AG04450 (cell line): ENCODE results near the gene BCAS1. TPM values are rescaled to one million over a fixed set of nuclear protein-coding genes. Genes with fewer than 3 reads are reported as not detected.

Experiments used
- CTCF ChIA-PET: fragments of 300-600, 350-600 bp; formaldehyde crosslinking; extraction: SDS; loops from one replicate; lab custom pipeline; 2022; ENCODE audit warnings: antibody characterized with exemption, inconsistent platforms; lab: Charles Lee
- POLR2A ChIA-PET: fragments of 350-600 bp; formaldehyde crosslinking; extraction: SDS; loops from one replicate; lab custom pipeline; 2021; ENCODE audit warnings: antibody characterized with exemption, inconsistent platforms; lab: Yijun Ruan, JAX
- DNase-seq: peaks from one replicate; pipeline ENCODE4 v3.0.0-alpha.2; 2011; ENCODE audit warnings: low read depth, low spot score
- H3K27ac ChIP-seq: one replicate; pipeline ENCODE4 v1.5.1; 2012; ENCODE audit warnings: low read depth, low read length, control low read depth
- H3K27me3 ChIP-seq: one replicate; pipeline ENCODE4 v1.6.0; 2012; ENCODE audit warnings: low read length; ENCODE audit not compliant: control insufficient read depth, insufficient read depth
- H3K4me3 ChIP-seq: 2 replicates; pipeline ENCODE4 v1.5.1; 2011; ENCODE audit warnings: mild to moderate bottlenecking, low read depth, low read length, control low read depth
- H3K9me3 ChIP-seq: 2 replicates; pipeline ENCODE4 v1.5.1; 2012; ENCODE audit warnings: low read length; ENCODE audit not compliant: control insufficient read depth, insufficient read depth
- polyA plus RNA-seq: library from polyadenylated mRNA; depleted of rRNA; stranded (reverse); fragments of >200 nt; gene quantifications from 2 replicates; pipeline ENCODE4 v1.2.3, GENCODE V29; 2011
- TF ChIP-seq, protein P1 (sequence below): IDR thresholded peaks from 2 replicates; pipeline ENCODE4 v1.5.1; 2011; ENCODE audit warnings: low read depth, low read length, control low read depth, inconsistent platforms

BCAS1 gene
- polyA plus RNA-seq, 1 experiment = not detected

DNA sequence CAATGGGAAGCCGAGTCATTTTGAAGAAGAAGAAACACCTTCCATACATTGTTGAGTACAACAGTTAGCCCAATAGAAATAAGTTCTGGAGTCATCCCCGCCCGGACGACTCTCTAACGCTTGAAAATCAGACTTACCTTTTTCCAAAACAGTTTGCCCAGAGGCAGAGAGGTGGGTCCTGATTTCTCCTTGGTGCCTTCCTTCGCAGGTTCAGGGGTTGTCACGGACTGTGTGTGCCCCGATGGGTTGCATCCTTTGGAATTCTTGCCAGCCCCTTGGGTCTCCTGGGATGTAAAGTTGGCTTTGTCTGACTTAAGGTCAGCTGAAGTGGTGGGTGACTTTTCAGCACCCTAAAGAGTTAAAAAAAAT, 85.3 kb downstream of the BCAS1 start:
- TF ChIP-seq, protein P1, sequence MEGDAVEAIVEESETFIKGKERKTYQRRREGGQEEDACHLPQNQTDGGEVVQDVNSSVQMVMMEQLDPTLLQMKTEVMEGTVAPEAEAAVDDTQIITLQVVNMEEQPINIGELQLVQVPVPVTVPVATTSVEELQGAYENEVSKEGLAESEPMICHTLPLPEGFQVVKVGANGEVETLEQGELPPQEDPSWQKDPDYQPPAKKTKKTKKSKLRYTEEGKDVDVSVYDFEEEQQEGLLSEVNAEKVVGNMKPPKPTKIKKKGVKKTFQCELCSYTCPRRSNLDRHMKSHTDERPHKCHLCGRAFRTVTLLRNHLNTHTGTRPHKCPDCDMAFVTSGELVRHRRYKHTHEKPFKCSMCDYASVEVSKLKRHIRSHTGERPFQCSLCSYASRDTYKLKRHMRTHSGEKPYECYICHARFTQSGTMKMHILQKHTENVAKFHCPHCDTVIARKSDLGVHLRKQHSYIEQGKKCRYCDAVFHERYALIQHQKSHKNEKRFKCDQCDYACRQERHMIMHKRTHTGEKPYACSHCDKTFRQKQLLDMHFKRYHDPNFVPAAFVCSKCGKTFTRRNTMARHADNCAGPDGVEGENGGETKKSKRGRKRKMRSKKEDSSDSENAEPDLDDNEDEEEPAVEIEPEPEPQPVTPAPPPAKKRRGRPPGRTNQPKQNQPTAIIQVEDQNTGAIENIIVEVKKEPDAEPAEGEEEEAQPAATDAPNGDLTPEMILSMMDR = no peak
- ChIA-PET POLR2A (no interaction called here), CTCF (no interaction called here)
- Histone ChIP-seq H3K27me3 (no peaks in the 10 kb centered on the region), H3K9me3 (no peaks in the 10 kb centered on the region), H3K27ac (no peak overlapping the region), H3K4me3 (no peak overlapping the region)
- DNase-seq = no peak

DNA sequence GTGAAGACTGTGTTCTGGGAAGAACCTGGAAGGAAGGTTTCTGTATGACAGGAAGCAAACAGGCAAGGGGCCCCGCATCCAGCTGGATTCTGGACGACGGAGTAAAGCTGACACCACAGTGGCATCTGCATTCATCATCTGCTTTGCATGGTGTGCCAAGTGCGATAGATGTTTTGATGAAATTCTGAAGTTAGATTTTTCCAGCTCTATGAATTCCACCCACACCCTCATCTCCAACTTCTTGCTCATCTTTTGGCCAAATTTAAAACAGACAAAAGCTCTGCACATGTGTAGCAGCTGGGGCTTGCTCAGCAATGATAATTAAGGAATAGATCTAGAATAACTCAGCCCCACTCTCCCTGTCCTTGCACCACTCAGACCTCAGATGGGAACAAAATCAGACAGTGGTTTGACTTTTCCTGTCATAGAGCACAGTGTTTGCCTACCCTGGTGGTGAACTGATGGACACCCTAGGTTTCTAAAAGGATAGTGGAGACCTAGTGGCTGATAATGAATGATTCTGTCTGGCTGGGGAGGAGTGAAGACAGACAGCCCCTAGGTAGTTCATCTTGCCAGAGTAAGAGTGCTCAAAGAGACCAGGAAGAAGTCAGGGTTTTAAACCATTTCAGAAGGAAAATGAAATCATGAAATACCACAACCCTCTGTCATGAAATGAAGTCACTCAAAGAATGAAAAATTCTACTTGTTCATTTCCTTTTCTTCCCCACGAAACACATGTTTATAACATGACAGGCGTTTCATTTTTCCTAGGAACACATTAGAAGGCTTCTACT, 85.8 kb downstream of the BCAS1 start:
- Histone ChIP-seq H3K4me3 (no peak overlapping the region), H3K9me3 (no peaks in the 10 kb centered on the region), H3K27ac (no peak overlapping the region), H3K27me3 (no peaks in the 10 kb centered on the region)
- DNase-seq = no peak
- ChIA-PET POLR2A (no interaction called here), CTCF (no interaction called here)
- TF ChIP-seq, protein P1 = no peak

DNA sequence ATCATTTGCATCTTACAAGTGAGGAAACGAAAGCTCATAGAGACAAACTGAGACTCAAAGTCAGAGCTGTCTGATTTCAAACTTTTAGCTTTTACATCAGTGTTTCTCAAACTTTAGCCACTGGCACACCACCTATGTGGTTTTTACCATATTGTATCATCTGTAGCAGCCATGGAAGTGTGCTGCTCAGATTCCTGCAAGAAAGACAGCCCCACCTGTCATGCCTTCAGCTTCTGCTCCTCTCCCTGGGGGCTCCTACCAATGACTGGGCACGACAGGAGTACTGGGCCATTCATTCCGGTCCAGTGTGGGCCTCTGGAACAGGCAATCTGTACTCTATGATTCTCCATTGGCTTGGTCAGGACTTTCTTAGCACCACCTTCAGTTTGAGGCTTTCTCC, 87.0 kb downstream of the BCAS1 start:
- CTCF ChIA-PET = no interaction called here
- Histone ChIP-seq H3K9me3 (no peaks in the 10 kb centered on the region), H3K4me3 (no peak overlapping the region), H3K27me3 (no peaks in the 10 kb centered on the region), H3K27ac (no peak overlapping the region)
- no peak for DNase-seq
- TF ChIP-seq, protein P1 = no peak
- POLR2A ChIA-PET = no interaction called here

DNA sequence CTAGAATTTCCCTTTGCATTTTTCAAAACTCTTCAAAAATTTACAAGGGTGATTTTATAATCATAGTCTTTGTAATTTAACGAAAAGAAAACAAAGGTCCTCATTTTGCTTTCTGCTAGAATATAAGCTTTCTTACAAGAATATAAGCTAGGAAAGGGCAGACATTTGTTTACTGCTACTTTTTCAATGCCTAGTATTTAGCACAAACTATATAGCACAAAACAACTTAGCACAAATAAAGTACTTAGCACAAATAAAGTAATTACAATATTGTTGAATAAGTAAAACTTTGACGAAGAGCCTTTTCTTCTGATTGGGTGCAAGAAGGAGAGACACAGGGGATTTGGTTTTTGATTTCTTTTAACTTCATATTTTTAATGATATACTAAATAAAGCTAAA, 87.8 kb downstream of the BCAS1 start:
- POLR2A ChIA-PET = no interaction called here
- Histone ChIP-seq H3K27me3 (no peaks in the 10 kb centered on the region), H3K4me3 (no peak overlapping the region), H3K9me3 (no peaks in the 10 kb centered on the region), H3K27ac (no peak overlapping the region)
- TF ChIP-seq, protein P1 = no peak
- DNase-seq = no peak
- CTCF ChIA-PET = no interaction called here

DNA sequence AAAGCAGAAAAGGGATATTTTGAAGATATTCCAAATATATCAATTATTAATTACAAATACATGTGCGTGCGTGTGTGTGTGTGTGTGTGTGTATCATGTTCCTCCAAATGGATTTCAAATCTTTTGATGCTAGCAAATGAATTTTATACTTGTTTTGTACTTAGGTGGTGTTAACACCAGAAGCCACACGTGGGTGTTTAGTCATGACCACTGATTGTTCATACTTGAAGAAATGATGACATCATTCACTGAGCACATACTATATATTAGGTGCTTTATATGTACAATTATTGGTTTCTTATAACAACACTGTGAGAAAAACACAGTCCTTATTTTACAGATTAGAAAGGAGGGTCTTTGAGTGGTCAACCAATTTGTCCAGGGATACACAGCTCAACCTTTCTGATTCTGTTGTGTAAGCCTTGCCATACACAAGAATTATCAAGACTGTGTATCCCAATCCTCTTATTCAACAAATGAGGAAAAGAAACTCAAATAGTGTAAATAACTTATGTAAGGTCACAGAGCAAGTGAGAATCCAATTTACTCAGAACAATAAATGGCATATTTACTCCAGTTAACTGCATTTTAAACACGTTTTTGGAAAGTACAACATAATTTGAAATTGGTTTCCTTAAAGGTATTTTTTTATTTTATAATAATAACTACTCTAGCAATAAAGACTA, 88.5 kb downstream of the BCAS1 start:
- H3K27me3 ChIP-seq = no peaks in the 10 kb centered on the region
- no peak for DNase-seq
- POLR2A ChIA-PET = no interaction called here
- H3K27ac ChIP-seq = no peak overlapping the region
- TF ChIP-seq, protein P1 = no peak
- CTCF ChIA-PET = no interaction called here
- no peak overlapping the region for H3K4me3 ChIP-seq
- H3K9me3 ChIP-seq = no peaks in the 10 kb centered on the region
